NCI-H1436 treated with DMSO at 0.1 percent for 48 hours (cell line): ENCODE data around the gene PRRT1B.
"Not testable (repeated sequence)": the region's sequence is repeated elsewhere in the genome, so short reads cannot be mapped to it uniquely, and the experiment has no call there.

Experiments used
- DNase-seq: peaks from one replicate; lab custom pipeline; 2025; lab: John Stamatoyannopoulos, UW

The PRRT1B gene

GRCh38 chr9:131550465-131550864, 5.1 kb downstream of the PRRT1B start:
- not testable (repeated sequence) for DNase-seq

GRCh38 chr9:131552030-131552429, 6.7 kb downstream of the PRRT1B start:
- DNase-seq = no peak

GRCh38 chr9:131554087-131554842, 8.9 kb downstream of the PRRT1B start:
- DNase-seq = no peak

GRCh38 chr9:131554843-131555351, 9.6 kb downstream of the PRRT1B start:
- DNase-seq = no peak

GRCh38 chr9:131555841-131556673, 10.7 kb downstream of the PRRT1B start:
- no peak for DNase-seq

GRCh38 chr9:131557855-131558548, 12.7 kb downstream of the PRRT1B start:
- no peak for DNase-seq

- DNase-seq = no peak
Measured at GRCh38 chr9:131559421-131560000, 14.2 kb downstream of the PRRT1B start.

- DNase-seq = no peak
Measured at GRCh38 chr9:131562032-131562959, 17.0 kb downstream of the PRRT1B start.

GRCh38 chr9:131565369-131565768, 20.0 kb downstream of the PRRT1B start:
- DNase-seq = no peak

GRCh38 chr9:131566158-131566557, 20.8 kb downstream of the PRRT1B start:
- no peak for DNase-seq

GRCh38 chr9:131567910-131568309, 22.6 kb downstream of the PRRT1B start:
- no peak for DNase-seq

GRCh38 chr9:131574730-131575640, 29.7 kb downstream of the PRRT1B start:
- DNase-seq = no peak

- no peak for DNase-seq
Measured at GRCh38 chr9:131575946-131576853, 30.9 kb downstream of the PRRT1B start.

GRCh38 chr9:131577005-131578000, 32.0 kb downstream of the PRRT1B start:
- no peak for DNase-seq

GRCh38 chr9:131578021-131578420, 32.7 kb downstream of the PRRT1B start:
- DNase-seq = no peak

- no peak for DNase-seq
Measured at GRCh38 chr9:131578731-131579504, 33.6 kb downstream of the PRRT1B start.

GRCh38 chr9:131579789-131580211, 34.5 kb downstream of the PRRT1B start:
- no peak for DNase-seq
